Stimulated activated CD4-positive, alpha-beta T cell treated with anti-CD3 and anti-CD28 coated beads, Interleukin-1b, Interleukin-23, amount 100 ng/mL, for 4 hours (primary cell): Measurements from ENCODE around the gene IL17RE.
"Not testable (repeated sequence)": the region's sequence is repeated elsewhere in the genome, so short reads cannot be mapped to it uniquely, and the experiment has no call there.

Experiments
- DNase-seq, 2 donors: peaks; one replicate each; pipeline ENCODE4 v3.0.0-alpha.2; 2020; ENCODE audit warnings: low read depth in 2 of 2

IL17RE gene

GRCh38 chr3:9902372-9903237 is at the start of gene IL17RE:
Gene IL17RE (plus strand): TSS chr3:9902848. CDS start chr3:9902933, 85 bp downstream.
- no peak for DNase-seq

- not testable (repeated sequence) for DNase-seq
Observed at GRCh38 chr3:9854291-9854940, 48.2 kb upstream of the IL17RE start.

GRCh38 chr3:9855594-9855993 is 47.1 kb upstream of the IL17RE start:
- no peak for DNase-seq

GRCh38 chr3:9859530-9860025 is 43.1 kb upstream of the IL17RE start:
- no peak for DNase-seq

- DNase-seq = no peak
Observed at GRCh38 chr3:9861201-9861600, 41.4 kb upstream of the IL17RE start.

- DNase-seq = no peak
Observed at GRCh38 chr3:9861626-9862130, 41.0 kb upstream of the IL17RE start.

- DNase-seq = peak; percentile 17 to 29
Observed at GRCh38 chr3:9862391-9863057, 40.1 kb upstream of the IL17RE start.

GRCh38 chr3:9863058-9863772 is 39.4 kb upstream of the IL17RE start:
- DNase-seq = no peak

GRCh38 chr3:9864200-9864927 is 38.3 kb upstream of the IL17RE start:
- DNase-seq = no peak

GRCh38 chr3:9865125-9865637 is 37.5 kb upstream of the IL17RE start:
- DNase-seq = not testable (repeated sequence)

- no peak for DNase-seq
Observed at GRCh38 chr3:9866639-9867038, 36.0 kb upstream of the IL17RE start.

- DNase-seq = no peak
Observed at GRCh38 chr3:9867106-9867505, 35.5 kb upstream of the IL17RE start.

- DNase-seq = no peak
Observed at GRCh38 chr3:9869955-9870354, 32.7 kb upstream of the IL17RE start.

- no peak for DNase-seq
Observed at GRCh38 chr3:9870978-9871377, 31.7 kb upstream of the IL17RE start.

- DNase-seq = not testable (repeated sequence)
Observed at GRCh38 chr3:9872067-9872466, 30.6 kb upstream of the IL17RE start.

- no peak for DNase-seq
Observed at GRCh38 chr3:9875448-9875847, 27.2 kb upstream of the IL17RE start.

GRCh38 chr3:9876255-9876654 is 26.4 kb upstream of the IL17RE start:
- not testable (repeated sequence) for DNase-seq

GRCh38 chr3:9876991-9877390 is 25.7 kb upstream of the IL17RE start:
- no peak for DNase-seq

- no peak for DNase-seq
Observed at GRCh38 chr3:9878700-9879099, 23.9 kb upstream of the IL17RE start.

- DNase-seq = no peak
Observed at GRCh38 chr3:9879830-9880549, 22.7 kb upstream of the IL17RE start, which contains the start of gene CIDEC. Gene CIDEC (minus strand): TSS chr3:9880253. CDS start chr3:9878486, 1,767 bp downstream.
